SKM-1 treated with dmso at 0.1 percent for 144 hours (cell line): Measurements from ENCODE around the gene NOP58.
A peak's percentile ranks its signal among the peaks of the same experiment; 100 is the strongest.
"Not testable (repeated sequence)": the region's sequence is repeated elsewhere in the genome, so short reads cannot be mapped to it uniquely, and the experiment has no call there.

Source experiments
- DNase-seq: peaks from one replicate; lab custom pipeline; 2025; ENCODE audit not compliant: unreplicated experiment; lab: John Stamatoyannopoulos, UW

The NOP58 gene, protein sequence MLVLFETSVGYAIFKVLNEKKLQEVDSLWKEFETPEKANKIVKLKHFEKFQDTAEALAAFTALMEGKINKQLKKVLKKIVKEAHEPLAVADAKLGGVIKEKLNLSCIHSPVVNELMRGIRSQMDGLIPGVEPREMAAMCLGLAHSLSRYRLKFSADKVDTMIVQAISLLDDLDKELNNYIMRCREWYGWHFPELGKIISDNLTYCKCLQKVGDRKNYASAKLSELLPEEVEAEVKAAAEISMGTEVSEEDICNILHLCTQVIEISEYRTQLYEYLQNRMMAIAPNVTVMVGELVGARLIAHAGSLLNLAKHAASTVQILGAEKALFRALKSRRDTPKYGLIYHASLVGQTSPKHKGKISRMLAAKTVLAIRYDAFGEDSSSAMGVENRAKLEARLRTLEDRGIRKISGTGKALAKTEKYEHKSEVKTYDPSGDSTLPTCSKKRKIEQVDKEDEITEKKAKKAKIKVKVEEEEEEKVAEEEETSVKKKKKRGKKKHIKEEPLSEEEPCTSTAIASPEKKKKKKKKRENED

DNA sequence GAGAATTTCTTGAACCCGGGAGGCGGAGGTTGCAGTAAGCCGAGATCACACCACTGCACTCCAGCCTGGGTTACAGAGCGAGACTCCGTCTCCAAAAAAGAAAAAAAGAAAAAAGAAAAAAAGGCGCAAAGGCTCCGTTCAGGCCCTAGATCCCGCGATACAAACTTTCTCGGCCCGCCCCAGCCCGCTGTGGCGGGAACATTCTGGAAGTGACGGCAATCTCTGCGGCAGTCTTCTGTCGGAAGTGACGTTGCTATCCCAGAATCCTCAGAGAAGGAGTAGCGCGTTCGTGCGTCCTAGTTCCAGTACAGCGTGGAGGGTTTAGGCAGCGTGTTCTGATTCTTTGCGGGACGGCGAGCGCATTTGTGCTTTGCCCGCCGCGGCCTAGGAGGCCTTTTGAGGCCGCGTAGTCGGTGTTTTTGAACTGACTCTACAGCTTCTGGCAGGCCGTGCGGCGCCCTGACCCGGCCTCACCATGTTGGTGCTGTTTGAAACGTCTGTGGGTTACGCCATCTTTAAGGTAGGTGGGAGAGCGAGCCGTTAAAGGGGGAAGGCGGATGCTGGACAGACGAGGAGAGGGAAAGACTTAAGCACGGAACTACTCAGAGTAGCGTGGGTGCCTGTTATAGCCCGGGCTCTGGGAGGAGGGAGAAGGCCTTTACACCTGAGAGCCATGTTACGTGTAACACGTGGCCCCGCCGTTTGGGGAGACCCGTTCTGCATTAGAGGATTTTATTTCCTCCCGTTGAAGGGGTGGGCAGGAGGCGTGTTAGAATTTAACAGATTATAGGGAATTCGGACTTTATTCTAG, at the start of gene NOP58:
Gene NOP58, plus strand, starts transcription at position 297 of the 811 bp plus-strand sequence. Its CDS starts 179 bp downstream, at position 476.
- DNase-seq = peak; percentile 96

DNA sequence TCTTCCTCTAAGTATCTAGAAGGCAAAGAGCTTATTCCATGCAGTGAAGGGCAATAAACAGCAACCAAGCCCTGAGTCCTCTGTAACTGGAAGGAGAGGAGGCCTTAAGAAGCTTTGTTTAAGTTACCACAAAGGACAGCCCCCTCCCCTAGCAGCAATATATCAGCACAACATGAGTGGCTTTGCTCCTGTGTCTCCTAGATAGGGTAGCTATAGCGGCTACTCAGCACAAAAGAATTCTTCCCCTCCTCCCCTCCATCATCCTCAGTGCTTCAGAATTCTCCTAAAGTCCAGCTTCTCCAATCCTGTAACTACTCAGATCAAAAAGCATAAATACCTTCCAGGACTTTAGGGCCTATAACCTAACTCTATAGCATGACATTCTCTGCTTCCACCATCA, 43.7 kb upstream of the NOP58 start:
- no peak for DNase-seq

DNA sequence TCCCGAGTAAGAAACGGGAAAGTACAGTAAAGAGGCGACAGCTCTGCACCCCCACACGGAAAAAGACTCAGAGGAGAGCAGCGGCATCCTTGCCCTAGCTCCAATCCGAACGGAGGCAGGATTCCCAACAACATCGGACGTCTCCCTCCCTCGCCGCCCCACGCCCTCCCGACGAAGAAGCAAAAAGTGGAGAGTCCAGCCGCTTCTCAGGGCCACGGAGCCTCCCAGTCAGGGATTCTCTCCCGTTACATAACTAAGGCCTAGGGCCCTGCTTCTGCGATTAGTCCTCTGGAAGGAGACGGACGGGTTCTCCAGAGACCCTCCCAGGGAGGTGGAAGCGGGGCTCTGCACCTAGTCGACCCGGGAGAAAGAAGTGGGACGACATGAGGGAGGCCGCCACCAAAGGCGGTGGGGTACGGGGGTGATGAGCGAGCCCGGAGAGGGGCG, 27.8 kb upstream of the NOP58 start:
- no peak for DNase-seq

DNA sequence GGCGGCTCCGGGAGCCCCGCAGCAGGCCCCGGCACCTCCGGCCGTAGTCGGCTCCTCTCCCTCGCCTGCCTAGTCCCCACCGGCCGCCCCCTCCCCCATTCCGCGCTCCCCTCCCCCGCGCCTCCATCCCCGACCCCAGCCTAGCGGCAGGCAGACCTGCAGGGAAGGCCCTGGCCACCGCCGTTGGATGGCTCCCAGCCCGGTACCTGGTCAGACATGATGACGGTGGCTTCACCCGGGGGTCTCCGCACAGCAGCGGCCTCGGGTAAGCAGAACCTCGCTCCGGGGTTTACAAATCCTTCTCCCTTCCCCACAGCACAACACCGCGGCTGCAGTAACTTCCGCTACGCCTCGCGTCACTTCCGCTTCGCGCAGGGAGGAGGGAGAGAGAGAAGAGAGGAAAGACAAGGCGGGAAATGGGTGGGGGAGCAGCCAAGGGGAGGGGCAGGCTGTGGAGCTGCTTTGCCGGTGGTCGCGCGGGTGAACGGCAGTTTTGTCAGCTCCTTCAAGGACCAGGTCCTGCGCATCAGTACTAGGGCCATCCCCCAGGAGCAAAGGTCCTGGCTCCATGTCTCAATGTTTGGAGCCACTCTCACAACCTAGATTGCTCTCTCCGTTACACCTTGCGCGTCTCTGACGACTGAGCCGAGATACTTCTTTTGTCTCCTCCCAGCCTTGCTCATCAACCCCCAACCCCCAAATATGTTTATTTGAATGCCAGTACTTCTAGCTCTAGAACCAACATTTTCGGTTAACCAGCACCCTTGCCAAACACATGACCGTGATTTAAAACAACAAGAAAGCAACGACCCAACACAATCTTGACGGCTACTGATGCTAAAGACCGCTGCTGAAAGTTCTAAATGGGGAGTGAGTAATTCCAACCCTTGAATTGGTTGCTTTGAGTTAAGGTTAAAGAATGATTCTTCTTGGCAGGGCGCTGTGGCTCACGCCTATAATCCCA, 27.0 kb upstream of the NOP58 start, which contains the start of gene SUMO1:
Gene SUMO1, minus strand, starts transcription at position 364 of the 964 bp plus-strand sequence. Its CDS starts 146 bp downstream, at position 218.
- DNase-seq = peak; percentile 87

DNA sequence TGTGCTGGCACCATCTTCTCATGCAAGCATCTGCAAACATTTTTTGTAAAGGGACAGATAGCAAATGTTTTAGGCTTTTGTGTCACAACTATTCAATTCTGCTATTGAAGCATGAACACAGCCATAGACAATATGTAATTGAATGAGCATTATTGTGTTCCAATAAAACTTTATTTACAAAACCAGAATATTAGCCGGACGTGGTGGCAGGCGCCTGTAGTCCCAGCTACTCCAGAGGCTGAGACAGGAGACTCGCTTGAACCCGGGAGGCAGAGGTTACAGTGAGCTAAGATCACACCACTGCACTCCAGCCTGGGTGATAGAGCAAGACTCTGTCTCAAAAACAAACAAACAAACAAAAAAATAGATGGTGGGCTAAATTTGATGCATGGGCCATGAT, 17.9 kb upstream of the NOP58 start:
- not testable (repeated sequence) for DNase-seq

DNA sequence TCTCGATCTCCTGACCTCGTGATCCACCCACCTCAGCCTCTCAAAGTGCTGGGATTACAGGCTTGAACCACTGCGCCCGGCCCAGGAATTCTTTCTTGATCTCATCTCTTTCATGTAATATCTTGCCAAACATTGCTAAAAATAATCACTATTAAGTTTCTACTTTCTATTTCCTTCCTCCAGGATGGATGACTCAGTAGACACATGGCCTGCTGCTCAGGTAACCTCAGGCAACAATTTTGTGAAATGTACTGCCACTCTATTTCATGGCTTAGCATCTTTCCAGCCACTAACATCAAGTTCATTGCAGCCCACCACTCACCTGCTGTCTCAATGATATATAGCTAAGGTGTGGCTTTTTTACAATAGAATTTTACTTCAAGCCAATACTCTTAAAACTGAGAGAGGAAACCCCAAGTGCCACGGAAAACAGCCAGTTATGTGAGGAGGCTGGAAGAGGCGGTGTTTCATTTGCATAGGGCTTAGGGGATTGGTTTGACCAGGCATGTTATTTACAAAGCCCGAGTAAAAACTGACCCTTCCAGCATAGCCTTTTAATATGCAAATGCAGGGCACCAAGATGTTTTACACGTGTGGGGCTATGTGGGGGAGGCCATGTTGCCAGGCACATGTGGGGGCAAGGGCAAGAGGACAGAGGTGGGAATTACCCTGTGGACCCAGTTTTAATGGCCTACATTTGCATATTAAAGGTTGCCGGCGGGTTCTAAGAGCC, 15.9 kb upstream of the NOP58 start:
- DNase-seq = no peak

DNA sequence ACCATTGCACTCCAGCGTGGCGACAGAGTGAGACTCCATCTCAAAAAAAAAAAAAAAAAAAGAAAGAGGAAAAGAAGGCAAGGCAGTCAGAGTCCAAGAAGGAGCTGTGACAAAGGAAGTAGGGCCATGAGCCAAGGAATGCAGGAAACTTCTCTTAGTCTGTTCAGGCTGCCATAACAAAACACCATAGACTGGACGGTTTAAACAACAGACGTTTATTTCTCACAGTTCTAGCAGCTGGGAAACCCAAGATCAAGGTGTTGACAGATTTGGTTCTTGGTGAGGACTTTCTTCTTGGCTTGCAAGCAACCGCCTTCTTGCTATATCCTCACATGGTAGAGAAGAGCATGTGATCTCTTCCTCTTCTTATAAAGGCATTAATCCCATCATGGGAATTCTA, 14.1 kb upstream of the NOP58 start:
- no peak for DNase-seq

DNA sequence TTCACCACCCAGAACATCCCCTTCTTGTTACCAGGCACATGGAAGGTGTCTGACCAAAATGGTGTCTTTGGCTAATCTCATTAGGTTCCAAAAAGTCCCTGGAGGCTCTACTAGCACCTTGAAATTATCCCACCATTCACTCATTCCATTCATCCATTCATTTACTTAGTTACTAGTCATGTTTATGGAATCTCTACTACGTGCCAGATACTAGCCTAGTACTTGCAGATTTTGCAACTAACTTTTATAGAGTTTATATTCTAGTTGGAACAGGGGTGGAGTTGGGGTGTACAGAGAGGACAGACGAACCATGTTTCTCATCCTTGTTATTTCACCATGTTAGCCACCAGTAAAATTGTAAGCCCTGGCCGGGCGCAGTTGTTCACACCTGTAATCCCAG, 4.0 kb upstream of the NOP58 start:
- no peak for DNase-seq

DNA sequence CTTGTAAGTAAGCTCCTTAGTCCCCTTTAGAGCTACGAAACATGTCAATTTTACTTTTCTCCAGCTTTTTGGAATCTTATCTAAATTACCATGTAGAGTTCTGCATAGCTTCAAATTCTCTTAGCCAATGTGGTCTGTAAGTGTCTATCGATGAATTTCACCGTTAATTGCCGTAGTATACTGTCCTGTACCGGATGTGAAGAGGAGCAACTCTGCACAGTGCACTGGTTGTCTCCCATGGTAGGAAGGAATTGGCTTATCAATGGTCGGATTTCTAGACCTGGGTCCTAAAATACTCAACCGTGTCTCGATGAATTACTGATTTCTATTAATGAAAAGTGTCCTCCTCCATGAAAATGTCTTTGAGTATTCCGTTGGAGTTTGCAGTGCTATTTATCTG, 1.9 kb downstream of the NOP58 start:
- no peak for DNase-seq

DNA sequence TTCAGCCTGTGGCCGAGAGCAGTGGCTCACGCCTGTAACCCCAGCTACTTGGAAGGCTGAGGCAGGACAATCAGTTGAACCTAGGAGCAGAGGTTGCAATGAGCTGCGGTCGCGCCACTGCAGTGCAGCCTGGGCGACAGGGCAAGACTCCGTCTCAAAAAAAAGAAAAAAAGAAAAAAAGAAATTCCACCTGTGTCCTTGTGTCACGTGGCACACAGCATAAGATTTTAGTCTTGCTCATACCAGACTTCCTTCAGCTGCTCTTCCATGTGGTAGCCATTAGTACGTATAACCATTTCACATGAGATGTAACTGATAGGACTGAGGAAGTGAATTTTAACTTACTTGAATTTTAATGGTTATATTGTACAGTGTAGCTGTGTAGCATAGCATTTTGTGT, 4.0 kb downstream of the NOP58 start:
- DNase-seq = no peak

DNA sequence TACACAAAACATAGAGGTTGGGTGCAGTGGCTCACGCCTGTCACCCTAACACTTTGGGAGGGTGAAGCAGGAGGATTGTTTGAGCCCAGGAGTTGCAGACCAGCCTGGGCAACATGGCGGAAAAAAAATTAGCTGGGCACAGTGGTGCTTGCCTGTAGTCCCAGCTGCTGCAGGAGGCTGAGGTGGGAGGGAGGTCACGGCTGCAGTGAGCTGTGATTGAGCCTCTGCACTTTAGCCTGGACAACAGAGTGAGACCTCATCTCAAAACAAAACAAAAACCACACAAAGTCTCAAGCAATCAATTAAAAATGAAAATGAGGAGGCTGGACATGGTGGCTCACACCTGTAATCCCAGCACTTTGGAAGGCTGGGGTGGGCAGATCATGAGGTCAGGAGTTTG, 4.9 kb downstream of the NOP58 start:
- no peak for DNase-seq

DNA sequence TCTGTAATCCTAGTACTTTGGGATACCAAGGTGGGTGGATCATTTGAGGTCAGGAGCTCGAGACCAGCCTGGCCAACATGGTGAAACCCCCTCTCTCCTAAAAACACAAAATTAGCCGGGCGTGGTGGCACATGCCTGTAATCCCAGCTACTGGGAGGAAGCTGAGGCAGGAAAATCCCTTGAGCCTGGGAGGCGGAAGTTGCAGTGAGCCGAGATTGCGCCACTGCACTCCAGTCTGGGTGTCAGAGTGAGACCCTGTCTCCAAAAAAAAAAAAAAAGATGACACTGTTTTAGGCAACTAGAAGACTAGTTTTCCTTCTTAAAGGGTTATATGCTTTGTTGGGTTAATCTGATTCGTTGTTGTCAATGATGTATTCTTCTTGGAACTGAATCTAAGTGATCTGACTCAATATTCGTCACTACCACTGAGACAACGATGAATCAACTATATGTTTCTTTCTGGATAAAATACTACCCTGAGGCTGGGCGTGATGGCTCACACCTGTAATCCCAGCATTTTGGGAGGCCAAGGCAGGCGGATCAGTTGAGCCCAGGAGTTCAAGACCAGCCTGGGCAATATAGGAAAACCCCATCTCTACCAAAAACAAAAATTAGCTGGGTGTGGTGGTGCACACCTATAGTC, 10.6 kb downstream of the NOP58 start:
- not testable (repeated sequence) for DNase-seq

DNA sequence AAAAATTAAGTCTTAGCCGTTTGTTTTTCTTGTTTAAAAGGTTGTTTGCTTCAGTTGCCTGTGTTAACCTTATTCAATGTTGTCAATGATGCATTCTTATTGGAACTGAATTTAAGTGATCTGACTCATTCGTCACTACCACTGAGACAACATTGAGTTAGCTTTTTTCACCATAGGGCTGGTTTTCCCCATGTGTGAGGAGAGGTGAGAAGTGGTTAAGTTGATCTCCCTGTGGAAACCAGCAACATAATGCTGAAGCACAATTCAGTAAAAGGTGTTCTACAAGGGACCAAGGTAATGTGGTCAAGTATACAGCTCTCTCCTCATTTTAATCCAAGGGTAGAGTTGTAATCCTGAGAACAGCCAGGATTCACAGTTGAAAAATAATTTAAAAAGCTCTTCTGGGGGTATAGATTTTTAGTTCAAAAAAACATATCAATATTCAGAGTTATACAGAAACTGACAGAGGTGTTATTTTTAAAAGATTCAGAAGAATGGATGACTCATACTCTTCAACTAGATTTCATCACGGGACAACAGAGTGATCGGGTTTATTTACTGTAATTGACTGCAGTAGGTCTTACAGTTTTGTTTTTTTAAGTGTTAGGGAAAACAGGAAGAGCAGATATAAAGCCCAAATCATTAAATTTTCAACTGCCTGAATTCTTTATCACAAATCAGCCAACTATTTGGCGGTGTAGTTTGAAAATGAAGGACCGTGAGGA, 12.6 kb downstream of the NOP58 start:
- DNase-seq = no peak

DNA sequence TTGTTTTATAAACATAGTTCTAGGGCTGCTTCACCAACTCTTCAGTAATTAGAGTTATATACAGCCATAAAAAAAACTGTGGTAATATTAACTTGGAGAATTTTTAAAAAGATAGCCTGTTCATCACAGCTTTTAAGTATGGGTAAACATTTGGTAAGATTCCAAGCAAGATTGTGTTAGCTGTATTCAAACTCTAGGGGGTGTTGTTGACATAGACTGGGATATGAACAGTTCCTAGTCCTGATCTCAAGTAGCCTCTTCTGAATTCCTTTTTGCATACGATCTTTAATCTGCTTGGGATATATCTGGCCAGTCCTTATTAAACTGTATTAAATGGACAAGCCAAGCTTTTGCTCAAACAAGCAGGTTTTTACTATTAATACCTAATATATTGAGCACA, 13.4 kb downstream of the NOP58 start:
- no peak for DNase-seq

DNA sequence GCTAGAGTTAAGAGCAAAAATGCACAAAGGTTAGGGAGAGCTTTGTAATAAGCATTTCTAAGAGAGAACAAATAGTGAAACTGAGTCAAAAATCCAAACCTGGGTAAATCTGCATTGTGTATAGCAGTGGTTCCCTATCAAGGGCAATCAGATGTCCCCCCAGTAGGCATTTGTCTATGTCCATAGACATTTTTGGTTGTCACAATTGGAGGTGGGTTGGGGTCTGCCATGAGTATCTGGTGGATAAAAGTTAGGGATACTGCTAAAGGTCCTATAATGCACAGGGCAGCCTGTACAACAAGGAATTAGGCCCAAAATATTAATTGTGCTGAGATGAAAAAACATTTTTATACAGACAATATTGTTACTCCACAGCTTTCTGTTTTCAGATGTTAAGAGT, 21.0 kb downstream of the NOP58 start:
- no peak for DNase-seq

DNA sequence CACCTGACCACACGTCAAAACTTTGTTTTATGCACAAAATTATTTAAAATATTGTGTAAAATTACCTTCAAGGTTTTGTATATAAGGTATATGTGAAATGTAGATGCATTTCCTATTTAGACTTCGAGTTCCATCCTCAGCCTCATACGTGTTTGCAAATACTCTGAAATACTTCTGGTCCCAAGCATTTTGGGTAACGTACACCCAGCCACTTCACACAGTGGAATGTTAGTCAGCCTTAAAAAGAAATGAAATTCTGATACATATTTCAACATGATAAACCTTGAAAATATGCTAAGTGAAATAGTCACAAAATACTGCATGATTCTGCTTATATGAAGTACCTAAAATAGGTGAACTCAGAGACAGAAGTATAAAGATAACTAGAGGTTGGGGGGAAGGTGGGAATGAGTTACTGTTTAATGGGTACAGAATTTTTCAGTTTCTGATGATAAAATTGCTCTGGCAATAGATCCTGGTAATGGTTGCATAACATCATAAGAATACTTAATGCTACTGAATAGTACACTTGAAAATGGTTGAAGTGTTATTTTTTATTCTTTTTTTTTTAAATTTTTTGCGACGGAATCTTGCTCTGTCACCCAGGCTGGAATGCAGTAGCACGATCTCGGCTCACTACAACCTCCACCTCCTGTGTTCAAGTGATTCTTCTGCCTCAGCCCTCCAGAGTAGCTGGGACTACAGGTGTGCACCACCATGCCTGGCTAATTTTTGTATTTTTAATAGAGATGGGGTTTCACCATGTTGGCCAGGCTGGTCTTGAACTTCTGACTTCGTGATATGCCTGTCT, 24.0 kb downstream of the NOP58 start:
- no peak for DNase-seq

DNA sequence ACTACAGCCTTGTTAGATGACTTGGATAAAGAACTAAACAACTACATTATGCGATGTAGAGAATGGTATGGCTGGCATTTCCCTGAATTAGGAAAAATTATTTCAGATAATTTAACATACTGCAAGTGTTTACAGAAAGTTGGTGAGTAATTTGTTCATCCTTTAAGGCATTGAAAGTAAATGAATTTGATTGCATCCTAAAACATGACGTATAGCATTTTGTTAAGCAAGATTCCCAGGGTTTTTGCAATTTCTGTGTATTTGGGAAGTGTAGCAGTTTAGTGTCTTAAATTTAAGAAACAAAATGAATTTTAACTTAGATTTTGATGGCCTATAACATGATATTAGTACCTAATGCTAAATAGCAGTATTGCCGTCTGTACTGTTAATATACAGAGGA, 24.8 kb downstream of the NOP58 start:
- no peak for DNase-seq

DNA sequence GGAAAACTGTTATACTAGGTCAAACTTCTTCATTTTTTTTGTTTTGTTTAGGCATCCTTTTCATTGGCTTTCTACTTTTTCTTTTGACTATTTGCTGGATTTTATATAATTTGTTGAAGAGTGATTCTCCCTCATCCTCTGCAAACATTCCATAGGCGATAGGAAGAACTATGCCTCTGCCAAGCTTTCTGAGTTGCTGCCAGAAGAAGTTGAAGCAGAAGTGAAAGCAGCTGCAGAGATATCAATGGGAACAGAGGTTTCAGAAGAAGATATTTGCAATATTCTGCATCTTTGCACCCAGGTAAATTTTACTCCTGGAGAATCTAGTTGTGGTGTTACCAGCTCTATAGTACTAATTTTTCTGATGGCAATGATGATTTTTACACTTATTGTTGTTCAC, 25.4 kb downstream of the NOP58 start:
- DNase-seq = no peak
